Kidney (tissue), 14 donors: ENCODE measurements around the gene CCDC88C. TPM values are rescaled to one million over a fixed set of nuclear protein-coding genes. Genes with fewer than 3 reads are reported as not detected.

Experiments used
- DNase-seq, 5 donors: peaks; one replicate each; pipeline ENCODE4 v3.0.0-alpha.2; 2013 to 2020
- FAIRE-seq: peaks from 2 replicates; lab custom pipeline; 2012; peaks lifted over from hg19 to GRCh38; lab: Jason Lieb, UNC
- H3K27ac ChIP-seq, 2 donors: one replicate each; pipeline ENCODE4 v1.7.0; 2013; ENCODE audit warnings: low read depth in 2 of 2, low read length in 2 of 2, inconsistent platforms in 1 of 2
- H3K27me3 ChIP-seq: one replicate; pipeline ENCODE4 v1.7.1; 2013; ENCODE audit warnings: low read length, inconsistent platforms; ENCODE audit not compliant: control insufficient read depth, insufficient read depth
- H3K36me3 ChIP-seq, 3 donors: one replicate each; pipeline versions ENCODE4 v1.7.0 to v1.7.1; 2013; ENCODE audit warnings: low read length in 3 of 3, control low read depth in 1 of 3, inconsistent platforms in 1 of 3; ENCODE audit not compliant: insufficient read depth in 3 of 3, control insufficient read depth in 2 of 3
- H3K4me1 ChIP-seq, 3 donors: one replicate each; pipeline versions ENCODE4 v1.7.0 to v1.7.1; 2013; ENCODE audit warnings: low read length in 3 of 3, inconsistent platforms in 1 of 3, low read depth in 1 of 3; ENCODE audit not compliant: control insufficient read depth in 2 of 3, insufficient read depth in 2 of 3
- H3K4me3 ChIP-seq, 3 donors: one replicate each; pipeline versions ENCODE4 v1.7.0 to v1.8.1; 2013; ENCODE audit warnings: low read length in 3 of 3, control low read depth in 1 of 3, inconsistent platforms in 1 of 3
- H3K9ac ChIP-seq, 3 donors: one replicate each; pipeline versions ENCODE4 v1.7.0 to v1.7.1; 2013; ENCODE audit warnings: low read length in 3 of 3, control low read depth in 1 of 3, inconsistent platforms in 1 of 3
- H3K9me3 ChIP-seq, 3 donors: one replicate each; pipeline versions ENCODE4 v1.7.0 to v1.7.1; 2013; ENCODE audit warnings: low read length in 3 of 3, control low read depth in 1 of 3, inconsistent platforms in 1 of 3; ENCODE audit not compliant: control insufficient read depth in 2 of 3, insufficient read depth in 1 of 3
- intact Hi-C: fragments of 100-400 bp; cut with DNase I; formaldehyde crosslinking; loops from one replicate; pipeline ENCODE4 v1.11.1; 2022
- polyA plus RNA-seq: library from polyadenylated mRNA; stranded (reverse); fragments of 350-450 nt; fragmentation: Illumina TruSeq; extraction: RNeasy Lipid Tissue Mini Kit (QIAGEN cat#74804); gene quantifications from one replicate; pipeline ENCODE4 v1.2.3, GENCODE V29; 2014; ENCODE audit warnings: low read depth, low replicate concordance; ENCODE audit not compliant: insufficient read depth
- total RNA-seq: library from RNA; stranded (reverse); fragmentation: NEBNext Ultra II Directional; extraction: Animal tissue kit (Norgen Biotek cat#: 25700); gene quantifications from one replicate; pipeline ENCODE4 v1.2.1, GENCODE V29; 2021
- TF ChIP-seq, protein P1 (sequence below): IDR thresholded peaks from 3 replicates; pipeline ENCODE4 v1.5.1; 2012; ENCODE audit warnings: mild to moderate bottlenecking, moderate library complexity, borderline replicate concordance; ENCODE audit not compliant: insufficient read depth; ENCODE audit errors: extremely low read depth
- donor health status: control.
- donor health status: control.
- donor health status: control.
- donor health status: control.
- donor health status: control.
- donor health status: DM: yes; HTN: yes; CAD: no.
- donor health status: Normal renal cell carcinoma (clear cell type).

The CCDC88C gene
- total and polyA plus RNA-seq, 2 donors from 2014 or later = 6.6 to 32.8 TPM

DNA sequence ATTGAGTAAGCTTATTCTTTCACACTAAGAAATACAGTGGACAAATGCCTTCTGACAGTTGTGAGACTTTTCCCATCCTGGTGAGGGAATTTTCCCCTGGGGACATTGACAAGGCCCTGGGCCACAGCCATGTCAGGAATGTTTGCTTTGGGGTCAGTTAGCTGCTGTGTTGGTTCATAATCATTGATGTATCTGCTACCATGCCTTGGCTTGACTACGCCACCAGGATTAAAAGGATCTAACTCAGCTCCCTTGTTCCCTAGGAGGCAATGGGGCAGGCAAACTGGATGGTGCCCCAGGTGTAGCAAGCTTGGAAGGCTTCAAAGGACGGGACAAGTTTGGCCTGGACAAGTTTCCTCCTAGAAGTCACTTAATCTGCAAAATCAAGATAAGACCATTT lies 3.1 kb upstream of the CCDC88C start:
- Histone ChIP-seq H3K36me3 (no peaks in the 10 kb centered on the region), H3K9me3 (no peaks in the 10 kb centered on the region), H3K4me3 (no peak overlapping the region), H3K27ac (no peak overlapping the region), H3K9ac (no peak overlapping the region), H3K4me1 (peaks cover 5 to 18% (median 6%) of the 10 kb centered on the region in 3 donors), H3K27me3 (no peaks in the 10 kb centered on the region)
- intact Hi-C loops = no loop called here
- TF ChIP-seq, protein P1, sequence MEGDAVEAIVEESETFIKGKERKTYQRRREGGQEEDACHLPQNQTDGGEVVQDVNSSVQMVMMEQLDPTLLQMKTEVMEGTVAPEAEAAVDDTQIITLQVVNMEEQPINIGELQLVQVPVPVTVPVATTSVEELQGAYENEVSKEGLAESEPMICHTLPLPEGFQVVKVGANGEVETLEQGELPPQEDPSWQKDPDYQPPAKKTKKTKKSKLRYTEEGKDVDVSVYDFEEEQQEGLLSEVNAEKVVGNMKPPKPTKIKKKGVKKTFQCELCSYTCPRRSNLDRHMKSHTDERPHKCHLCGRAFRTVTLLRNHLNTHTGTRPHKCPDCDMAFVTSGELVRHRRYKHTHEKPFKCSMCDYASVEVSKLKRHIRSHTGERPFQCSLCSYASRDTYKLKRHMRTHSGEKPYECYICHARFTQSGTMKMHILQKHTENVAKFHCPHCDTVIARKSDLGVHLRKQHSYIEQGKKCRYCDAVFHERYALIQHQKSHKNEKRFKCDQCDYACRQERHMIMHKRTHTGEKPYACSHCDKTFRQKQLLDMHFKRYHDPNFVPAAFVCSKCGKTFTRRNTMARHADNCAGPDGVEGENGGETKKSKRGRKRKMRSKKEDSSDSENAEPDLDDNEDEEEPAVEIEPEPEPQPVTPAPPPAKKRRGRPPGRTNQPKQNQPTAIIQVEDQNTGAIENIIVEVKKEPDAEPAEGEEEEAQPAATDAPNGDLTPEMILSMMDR = no peak
- DNase-seq = no peak
- FAIRE-seq = no peak

DNA sequence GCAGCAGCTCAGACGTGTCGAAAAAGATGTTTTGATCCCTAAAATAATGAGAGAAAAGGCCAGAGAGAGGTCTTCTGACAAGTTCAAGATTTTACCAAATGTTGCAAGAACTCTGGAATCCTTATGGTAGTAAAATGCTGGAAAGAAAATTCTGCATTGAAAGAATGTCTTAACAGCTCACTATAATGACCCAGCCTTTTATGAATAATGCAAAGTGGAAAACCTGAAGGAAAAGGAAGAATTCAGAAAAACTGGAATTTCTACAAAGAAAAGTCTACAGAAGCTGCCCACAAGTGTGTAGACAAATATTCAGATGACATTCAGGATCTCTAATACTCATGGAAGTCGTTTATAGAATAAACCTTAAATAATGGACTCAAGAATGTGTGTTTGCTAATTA lies 1.8 kb upstream of the CCDC88C start:
- Histone ChIP-seq H3K9ac (no peak overlapping the region), H3K4me3 (no peak overlapping the region), H3K27me3 (no peaks in the 10 kb centered on the region), H3K36me3 (no peaks in the 10 kb centered on the region), H3K9me3 (no peaks in the 10 kb centered on the region), H3K4me1 (peaks cover 6 to 18% (median 8%) of the 10 kb centered on the region in 3 donors), H3K27ac (no peak overlapping the region)
- intact Hi-C loops = loop anchor here (5.0 kb wide), 1 partner anchor 92 kb away; no protein-coding TSS in a partner anchor
- no peak for DNase-seq
- TF ChIP-seq, protein P1 = no peak
- FAIRE-seq = no peak

DNA sequence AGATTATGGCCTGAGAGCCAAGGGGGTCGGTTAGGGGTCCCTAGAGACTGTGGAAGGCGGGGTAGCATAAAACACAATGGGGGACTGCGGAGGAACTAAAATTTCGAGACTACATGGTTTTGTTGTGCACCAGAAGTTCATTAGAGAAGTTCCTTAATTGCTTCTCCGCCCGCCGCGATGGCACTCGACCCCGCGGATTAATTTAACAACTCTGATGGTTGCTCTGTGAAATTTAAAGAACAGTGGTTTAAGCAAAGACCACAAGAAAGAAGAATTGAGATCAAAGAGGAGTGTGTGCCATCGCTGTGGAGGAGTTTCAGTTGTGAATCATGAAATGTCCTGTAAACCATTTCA lies 1.4 kb upstream of the CCDC88C start:
- Histone ChIP-seq H3K9me3 (no peaks in the 10 kb centered on the region), H3K4me1 (peaks cover 6 to 18% (median 8%) of the 10 kb centered on the region in 3 donors), H3K9ac (peak overlapping the region in 1 of 3 donors; percentile 15), H3K36me3 (no peaks in the 10 kb centered on the region), H3K27ac (no peak overlapping the region), H3K27me3 (no peaks in the 10 kb centered on the region), H3K4me3 (peak overlapping the region in 1 of 3 donors; percentile 56)
- TF ChIP-seq, protein P1 = no peak
- intact Hi-C loops = loop anchor here (5.0 kb wide), 1 partner anchor 92 kb away; no protein-coding TSS in a partner anchor
- DNase-seq = no peak
- FAIRE-seq = no peak
